Neutrophil (primary cell): ENCODE results near the gene SLC26A2.

ENCODE experiments used
- H3K27ac ChIP-seq: fragments of 200-600 bp; sonication (generic); 2 replicates; pipeline ENCODE4 v1.5.1; 2016; ENCODE audit warnings: mild to moderate bottlenecking, moderate library complexity
- H3K27me3 ChIP-seq: fragments of 200-600 bp; sonication (generic); 2 replicates; pipeline ENCODE4 v1.6.0; 2016; ENCODE audit warnings: mild to moderate bottlenecking
- H3K36me3 ChIP-seq: fragments of 200-600 bp; sonication (generic); 2 replicates; pipeline ENCODE4 v1.5.1; 2017
- H3K4me1 ChIP-seq, 2 experiments: fragments of 200-600 bp in 1 of 2; sonication (generic) in 1 of 2; 1 replicate in 1 of 2; 2 replicates in 1 of 2; pipeline versions ENCODE4 v1.5.1 to v1.6.1; 2013 to 2016; ENCODE audit warnings: low read depth in 1 of 2, low read length in 1 of 2, mild to moderate bottlenecking in 1 of 2, moderate library complexity in 1 of 2; ENCODE audit not compliant: control insufficient read depth in 1 of 2, insufficient read depth in 1 of 2
- H3K4me3 ChIP-seq, 2 experiments: fragments of 200-600 bp in 1 of 2; sonication (generic) in 1 of 2; 1 replicate in 1 of 2; 2 replicates in 1 of 2; pipeline ENCODE4 v1.5.1; 2013 to 2016; ENCODE audit warnings: low read depth in 1 of 2, low read length in 1 of 2, mild to moderate bottlenecking in 1 of 2, moderate library complexity in 1 of 2
- H3K9me3 ChIP-seq: fragments of 200-600 bp; sonication (generic); 2 replicates; pipeline ENCODE4 v1.5.1; 2016
- TF ChIP-seq, protein P1 (sequence below): fragments of 200-600 bp; sonication (generic); IDR thresholded peaks from 2 replicates; pipeline ENCODE4 v1.5.1; 2016; ENCODE audit warnings: antibody characterized with exemption

SLC26A2 gene

DNA sequence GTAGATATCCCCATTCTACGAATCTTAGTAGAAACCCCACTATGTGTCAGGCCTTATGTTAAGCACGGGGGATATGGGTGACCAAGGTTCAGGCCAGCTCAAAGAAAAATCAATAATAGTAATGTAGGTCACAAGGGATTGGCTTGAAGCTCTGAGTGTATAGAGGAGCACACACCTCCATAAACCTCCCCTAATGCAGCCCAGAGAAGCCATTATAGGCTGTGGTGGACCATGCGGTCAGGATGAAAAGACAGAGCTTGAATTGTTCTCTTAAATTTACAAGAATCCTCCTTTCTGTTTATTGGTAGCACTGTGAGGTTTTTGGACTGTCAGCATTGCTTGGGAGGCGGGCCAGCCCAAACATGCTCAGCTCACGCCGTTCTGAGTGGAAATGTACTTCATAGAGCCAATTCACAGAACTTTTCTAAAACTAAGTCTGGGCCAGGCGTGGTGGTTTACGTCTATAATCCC, 25.1 kb upstream of the SLC26A2 start:
- Histone ChIP-seq H3K4me3 (no peak overlapping the region), H3K9me3 (no peaks in the 10 kb centered on the region), H3K27ac (no peak overlapping the region), H3K36me3 (no peaks in the 10 kb centered on the region), H3K27me3 (no peaks in the 10 kb centered on the region), H3K4me1 (peaks cover 41 to 47% of the 10 kb centered on the region in 2 experiments)
- TF ChIP-seq, protein P1, sequence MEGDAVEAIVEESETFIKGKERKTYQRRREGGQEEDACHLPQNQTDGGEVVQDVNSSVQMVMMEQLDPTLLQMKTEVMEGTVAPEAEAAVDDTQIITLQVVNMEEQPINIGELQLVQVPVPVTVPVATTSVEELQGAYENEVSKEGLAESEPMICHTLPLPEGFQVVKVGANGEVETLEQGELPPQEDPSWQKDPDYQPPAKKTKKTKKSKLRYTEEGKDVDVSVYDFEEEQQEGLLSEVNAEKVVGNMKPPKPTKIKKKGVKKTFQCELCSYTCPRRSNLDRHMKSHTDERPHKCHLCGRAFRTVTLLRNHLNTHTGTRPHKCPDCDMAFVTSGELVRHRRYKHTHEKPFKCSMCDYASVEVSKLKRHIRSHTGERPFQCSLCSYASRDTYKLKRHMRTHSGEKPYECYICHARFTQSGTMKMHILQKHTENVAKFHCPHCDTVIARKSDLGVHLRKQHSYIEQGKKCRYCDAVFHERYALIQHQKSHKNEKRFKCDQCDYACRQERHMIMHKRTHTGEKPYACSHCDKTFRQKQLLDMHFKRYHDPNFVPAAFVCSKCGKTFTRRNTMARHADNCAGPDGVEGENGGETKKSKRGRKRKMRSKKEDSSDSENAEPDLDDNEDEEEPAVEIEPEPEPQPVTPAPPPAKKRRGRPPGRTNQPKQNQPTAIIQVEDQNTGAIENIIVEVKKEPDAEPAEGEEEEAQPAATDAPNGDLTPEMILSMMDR = no peak

DNA sequence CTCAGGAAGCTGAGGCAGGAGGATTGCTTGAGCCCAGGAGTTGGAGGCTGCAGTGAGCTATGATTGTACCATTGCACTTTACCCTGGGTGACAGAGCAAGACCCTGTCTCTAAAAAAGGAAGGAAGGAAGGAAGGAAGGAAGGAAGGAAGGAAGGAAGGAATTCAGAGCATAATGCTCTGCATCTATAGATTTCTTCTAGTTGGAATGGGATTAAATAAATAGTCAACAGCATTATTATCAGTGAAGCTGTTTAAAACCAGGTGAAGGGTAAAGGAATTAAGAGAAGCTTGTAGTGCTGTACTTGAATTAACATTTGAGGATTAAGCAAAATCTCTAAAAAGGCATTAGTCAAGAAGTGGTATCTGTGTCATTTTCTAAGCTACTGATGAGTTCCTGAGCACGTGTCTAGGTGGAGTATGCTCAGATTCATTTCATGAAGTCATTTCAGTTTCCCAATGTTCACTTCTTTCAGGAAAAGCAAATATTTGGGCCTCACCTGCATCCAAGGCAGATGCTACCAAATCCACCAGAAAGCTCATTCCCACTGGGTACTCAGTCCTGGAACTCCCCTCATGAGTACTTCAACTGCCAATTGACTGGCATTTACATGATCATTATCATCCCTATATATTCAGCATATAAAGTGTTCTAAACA, 24.4 kb upstream of the SLC26A2 start:
- Histone ChIP-seq H3K27me3 (no peaks in the 10 kb centered on the region), H3K9me3 (no peaks in the 10 kb centered on the region), H3K36me3 (no peaks in the 10 kb centered on the region), H3K4me3 (no peak overlapping the region), H3K27ac (no peak overlapping the region), H3K4me1 (peaks cover 48 to 54% of the 10 kb centered on the region in 2 experiments)
- TF ChIP-seq, protein P1 = no peak

DNA sequence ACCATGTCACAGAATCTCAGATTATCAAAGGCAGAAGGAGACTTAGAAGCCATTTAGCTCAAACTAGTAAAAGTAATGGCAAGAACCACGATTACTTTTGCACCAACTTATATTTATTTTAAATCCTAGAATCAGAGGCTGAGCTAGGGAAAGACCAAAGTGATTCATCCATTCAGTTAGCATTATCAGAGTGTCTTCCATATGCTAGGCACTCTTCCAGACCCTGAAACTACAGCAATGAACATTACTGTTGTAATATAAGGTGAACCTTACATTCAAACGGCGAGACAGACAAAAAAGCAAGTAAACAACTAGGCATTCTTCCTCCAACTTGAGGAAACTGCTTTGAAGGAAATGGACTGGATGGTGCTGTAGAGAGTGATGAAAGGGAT, 23.9 kb upstream of the SLC26A2 start:
- Histone ChIP-seq H3K4me3 (no peak overlapping the region), H3K9me3 (no peaks in the 10 kb centered on the region), H3K36me3 (no peaks in the 10 kb centered on the region), H3K27me3 (no peaks in the 10 kb centered on the region), H3K27ac (no peak overlapping the region), H3K4me1 (peaks cover 50 to 57% of the 10 kb centered on the region in 2 experiments)
- TF ChIP-seq, protein P1 = no peak

DNA sequence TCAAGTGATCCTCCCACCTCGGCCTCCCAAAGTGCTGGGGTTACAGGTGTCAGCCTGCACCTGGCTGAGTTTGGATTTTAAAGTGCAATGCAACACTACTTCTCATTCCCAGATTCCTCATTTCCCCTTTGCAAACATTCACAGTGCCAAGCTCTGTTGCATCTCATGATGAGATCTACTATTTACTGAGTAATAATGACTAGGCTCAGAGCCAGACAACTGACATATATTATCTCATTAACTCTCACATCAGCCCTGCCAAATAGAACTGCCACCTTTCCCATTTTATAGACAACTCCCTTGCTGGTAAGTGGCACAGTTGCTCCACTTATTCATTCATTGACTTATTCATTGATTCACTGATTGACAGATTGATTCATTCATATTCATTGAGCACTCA, 22.9 kb upstream of the SLC26A2 start:
- Histone ChIP-seq H3K9me3 (no peaks in the 10 kb centered on the region), H3K4me1 (peaks cover 50 to 53% of the 10 kb centered on the region in 2 experiments), H3K27ac (no peak overlapping the region), H3K36me3 (no peaks in the 10 kb centered on the region), H3K4me3 (no peak overlapping the region), H3K27me3 (no peaks in the 10 kb centered on the region)
- TF ChIP-seq, protein P1 = no peak

DNA sequence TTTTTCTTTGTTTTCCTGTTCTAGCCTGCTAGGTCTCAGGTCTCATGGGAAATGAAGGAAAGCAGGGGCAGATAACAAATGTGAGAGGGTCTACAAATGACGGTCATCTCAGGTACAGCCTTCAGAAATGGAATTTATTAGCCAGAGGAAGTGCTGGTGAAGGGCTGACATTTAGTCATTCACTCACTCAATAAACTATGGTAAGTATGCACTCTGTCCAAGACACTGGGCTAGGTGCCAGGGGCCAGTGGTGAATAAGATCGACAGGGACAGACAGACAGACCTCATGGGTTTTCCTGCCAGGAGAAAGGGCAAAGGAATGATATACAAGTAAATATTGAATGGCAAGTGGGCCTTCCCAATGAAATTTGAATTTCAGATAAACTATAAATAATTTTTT, 22.3 kb upstream of the SLC26A2 start:
- no peaks in the 10 kb centered on the region for H3K36me3 ChIP-seq
- no peak overlapping the region for H3K4me3 ChIP-seq
- TF ChIP-seq, protein P1 = no peak
- H3K27ac ChIP-seq = peak overlapping the region; percentile 70
- H3K9me3 ChIP-seq = no peaks in the 10 kb centered on the region
- peaks cover 50% of the 10 kb centered on the region in 2 experiments for H3K4me1 ChIP-seq
- H3K27me3 ChIP-seq = no peaks in the 10 kb centered on the region
